ENCODE measurements around the gene ASMTL. TPM values are rescaled to one million over a fixed set of nuclear protein-coding genes. Genes with fewer than 3 reads are reported as not detected.

Gene ASMTL
- total RNA-seq, 1 donor from 2014 or later = 46.1 TPM

DNA sequence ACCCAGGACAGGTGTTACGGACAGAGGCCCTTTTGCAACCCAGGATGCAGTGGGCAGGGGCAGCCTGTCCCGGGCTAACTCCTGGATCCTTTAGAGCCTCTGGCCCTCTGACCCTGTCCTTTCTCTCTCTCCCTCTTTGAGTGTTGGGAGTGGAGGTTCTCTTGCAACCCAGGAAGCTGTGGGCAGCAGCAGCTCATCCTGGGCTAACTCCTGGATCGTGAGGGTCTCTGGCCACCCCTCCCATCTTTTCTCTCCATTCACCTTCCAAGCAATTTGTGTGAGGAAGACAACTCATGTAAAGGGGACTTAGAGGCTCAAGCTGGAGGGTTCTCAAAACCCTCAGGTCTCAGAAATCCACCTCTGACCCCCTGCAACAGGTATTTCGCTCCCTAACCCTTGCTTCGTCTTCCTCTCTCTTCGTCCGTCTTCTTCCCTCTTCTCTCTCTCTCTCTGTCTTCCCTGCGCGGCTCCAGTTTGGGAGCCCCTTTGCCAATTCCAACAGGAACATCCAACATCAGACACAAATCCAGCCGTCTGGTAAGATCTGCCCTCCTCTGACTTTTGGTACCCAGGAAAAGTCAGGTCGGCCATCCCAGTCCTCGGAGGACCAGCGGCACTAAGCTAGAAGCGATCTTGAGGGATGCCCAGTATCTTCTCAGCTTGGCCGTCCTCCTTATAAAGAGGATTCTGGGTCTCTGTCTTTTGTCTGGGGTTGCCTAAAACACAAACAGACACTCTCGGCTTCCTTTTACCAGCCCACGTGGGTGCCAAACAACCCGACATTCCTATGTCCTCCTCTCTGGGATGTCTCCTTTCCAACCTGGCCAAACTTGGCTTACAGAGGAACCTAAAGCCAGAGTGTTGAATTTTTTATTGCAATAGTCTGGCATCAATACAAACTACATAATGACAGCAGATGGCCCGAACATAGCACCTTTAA is 7.9 kb downstream of the ASMTL start:
- no peaks in the 10 kb centered on the region for H4K20me1 ChIP-seq (ENCODE audit: low read depth)
- DNase-seq (ENCODE audit: low spot score) = no peak
- H3K4me1 ChIP-seq = no peaks in the 10 kb centered on the region
- no peak overlapping the region for H2AFZ ChIP-seq (replicated peaks)
- no peak overlapping the region for H3K9ac ChIP-seq
- Mint-ChIP-seq H3K27ac (no peak overlapping the region), H3K36me3 (peaks cover 75% of the 10 kb centered on the region), H3K27me3 (ENCODE audit: insufficient read depth, low read depth) (peaks cover 11% of the 10 kb centered on the region), H3K9me3 (peaks cover 71% of the 10 kb centered on the region), H3K4me3 (peak overlapping the region; percentile 47), H3K4me1 (no peaks in the 10 kb centered on the region)
- H3F3A ChIP-seq (ENCODE audit: low read depth) = no peaks in the 10 kb centered on the region
- TF ChIP-seq, protein P1, sequence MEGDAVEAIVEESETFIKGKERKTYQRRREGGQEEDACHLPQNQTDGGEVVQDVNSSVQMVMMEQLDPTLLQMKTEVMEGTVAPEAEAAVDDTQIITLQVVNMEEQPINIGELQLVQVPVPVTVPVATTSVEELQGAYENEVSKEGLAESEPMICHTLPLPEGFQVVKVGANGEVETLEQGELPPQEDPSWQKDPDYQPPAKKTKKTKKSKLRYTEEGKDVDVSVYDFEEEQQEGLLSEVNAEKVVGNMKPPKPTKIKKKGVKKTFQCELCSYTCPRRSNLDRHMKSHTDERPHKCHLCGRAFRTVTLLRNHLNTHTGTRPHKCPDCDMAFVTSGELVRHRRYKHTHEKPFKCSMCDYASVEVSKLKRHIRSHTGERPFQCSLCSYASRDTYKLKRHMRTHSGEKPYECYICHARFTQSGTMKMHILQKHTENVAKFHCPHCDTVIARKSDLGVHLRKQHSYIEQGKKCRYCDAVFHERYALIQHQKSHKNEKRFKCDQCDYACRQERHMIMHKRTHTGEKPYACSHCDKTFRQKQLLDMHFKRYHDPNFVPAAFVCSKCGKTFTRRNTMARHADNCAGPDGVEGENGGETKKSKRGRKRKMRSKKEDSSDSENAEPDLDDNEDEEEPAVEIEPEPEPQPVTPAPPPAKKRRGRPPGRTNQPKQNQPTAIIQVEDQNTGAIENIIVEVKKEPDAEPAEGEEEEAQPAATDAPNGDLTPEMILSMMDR (IDR thresholded peaks at IDR 0.05) = no peak
- H3K79me2 ChIP-seq (ENCODE audit: low read depth) = peaks cover 82% of the 10 kb centered on the region
- H3K4me2 ChIP-seq = no peak overlapping the region
- H3K9me3 ChIP-seq (ENCODE audit: low read depth) = peaks cover 10% of the 10 kb centered on the region
- no peak overlapping the region for H3K4me3 ChIP-seq
- peaks cover 5% of the 10 kb centered on the region for H3K36me3 ChIP-seq
- H3K27ac ChIP-seq = no peak overlapping the region
- no peaks in the 10 kb centered on the region for H3K27me3 ChIP-seq

DNA sequence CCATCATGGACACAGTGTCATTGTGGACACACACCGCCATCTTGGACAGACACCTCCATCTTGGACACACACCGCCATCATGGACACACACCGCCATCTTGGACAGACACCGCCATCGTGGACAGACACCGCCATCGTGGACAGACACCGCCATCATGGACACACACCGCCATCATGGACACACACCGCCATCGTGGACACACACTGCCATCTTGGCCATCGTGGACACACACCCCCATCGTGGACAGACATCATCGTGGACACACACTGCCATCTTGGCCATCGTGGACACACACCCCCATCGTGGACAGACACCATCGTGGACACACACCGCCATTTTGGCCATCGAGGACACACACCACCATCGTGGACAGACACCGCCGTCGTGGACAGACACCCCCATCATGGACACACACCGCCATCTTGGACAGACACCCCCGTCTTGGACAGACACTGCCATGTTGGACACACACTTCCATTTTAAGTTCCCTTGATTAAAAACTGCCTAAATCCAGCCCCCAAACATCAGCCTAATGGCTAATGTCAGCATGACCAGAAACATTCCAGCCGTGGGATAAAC is 9.1 kb downstream of the ASMTL start:
- H4K20me1 ChIP-seq (ENCODE audit: low read depth) = no peaks in the 10 kb centered on the region
- no peak overlapping the region for H2AFZ ChIP-seq (replicated peaks)
- H3K9me3 ChIP-seq (ENCODE audit: low read depth) = peaks cover 7% of the 10 kb centered on the region
- Mint-ChIP-seq H3K4me1 (no peaks in the 10 kb centered on the region), H3K4me3 (no peak overlapping the region), H3K27ac (no peak overlapping the region), H3K36me3 (peaks cover 68% of the 10 kb centered on the region), H3K27me3 (ENCODE audit: insufficient read depth, low read depth) (peaks cover 11% of the 10 kb centered on the region), H3K9me3 (peaks cover 59% of the 10 kb centered on the region)
- H3K36me3 ChIP-seq = no peaks in the 10 kb centered on the region
- H3K27ac ChIP-seq = no peak overlapping the region
- no peaks in the 10 kb centered on the region for H3K4me1 ChIP-seq
- H3K79me2 ChIP-seq (ENCODE audit: low read depth) = peaks cover 70% of the 10 kb centered on the region
- H3K9ac ChIP-seq = no peak overlapping the region
- H3K27me3 ChIP-seq = no peaks in the 10 kb centered on the region
- no peak overlapping the region for H3K4me3 ChIP-seq
- TF ChIP-seq, protein P1 (IDR thresholded peaks at IDR 0.05) = no peak
- TF ChIP-seq EZH2 (IDR thresholded peaks at IDR 0.05) = no peak
- no peak for TF ChIP-seq EZH2phosphoT487 (IDR thresholded peaks at IDR 0.05)
- no peaks in the 10 kb centered on the region for H3F3A ChIP-seq (ENCODE audit: low read depth)
- no peak overlapping the region for H3K4me2 ChIP-seq
- no peak for DNase-seq (ENCODE audit: low spot score)

DNA sequence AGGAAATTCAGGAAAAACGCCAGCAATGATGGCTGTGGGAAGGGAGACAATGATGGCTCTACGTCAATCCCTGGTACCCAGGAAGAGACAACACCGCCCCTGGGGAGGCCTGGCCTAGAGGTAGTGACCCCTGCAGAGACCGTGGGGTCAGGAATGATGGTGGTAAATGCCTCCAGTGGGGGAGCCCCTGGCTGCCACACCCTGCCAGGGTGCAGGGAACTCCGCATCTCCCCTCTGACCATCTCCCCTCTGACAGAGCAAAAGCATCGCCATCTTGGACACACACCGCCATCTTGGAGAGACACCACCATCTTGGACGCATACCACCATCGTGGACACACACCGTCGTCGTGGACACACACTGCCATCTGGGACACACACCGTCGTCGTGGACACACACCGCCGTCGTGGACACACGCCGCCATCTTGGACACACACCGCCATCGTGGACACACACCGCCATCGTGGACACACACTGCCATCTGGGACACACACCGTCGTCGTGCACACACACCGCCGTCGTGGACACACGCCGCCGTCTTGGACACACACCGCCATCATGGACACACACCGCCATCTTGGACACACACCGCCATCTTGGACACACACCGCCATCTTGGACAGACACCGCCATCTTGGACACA is 9.9 kb downstream of the ASMTL start:
- H3K27ac ChIP-seq = no peak overlapping the region
- no peaks in the 10 kb centered on the region for H3F3A ChIP-seq (ENCODE audit: low read depth)
- no peaks in the 10 kb centered on the region for H3K27me3 ChIP-seq
- TF ChIP-seq EZH2phosphoT487 (IDR thresholded peaks at IDR 0.05) (no peak), EZH2 (IDR thresholded peaks at IDR 0.05) (no peak)
- TF ChIP-seq, protein P1 (IDR thresholded peaks at IDR 0.05) = no peak
- no peak overlapping the region for H3K9ac ChIP-seq
- H3K4me3 ChIP-seq = no peak overlapping the region
- H3K4me3 Mint-ChIP-seq = no peak overlapping the region
- no peaks in the 10 kb centered on the region for H3K4me1 Mint-ChIP-seq
- H3K27ac Mint-ChIP-seq = no peak overlapping the region
- H3K36me3 Mint-ChIP-seq = peaks cover 64% of the 10 kb centered on the region
- H3K4me1 ChIP-seq = no peaks in the 10 kb centered on the region
- H3K36me3 ChIP-seq = no peaks in the 10 kb centered on the region
- no peak overlapping the region for H3K4me2 ChIP-seq
- peaks cover 12% of the 10 kb centered on the region for H3K27me3 Mint-ChIP-seq (ENCODE audit: insufficient read depth, low read depth)
- H2AFZ ChIP-seq (replicated peaks) = no peak overlapping the region
- H4K20me1 ChIP-seq (ENCODE audit: low read depth) = no peaks in the 10 kb centered on the region
- peaks cover 2% of the 10 kb centered on the region for H3K9me3 ChIP-seq (ENCODE audit: low read depth)
- peaks cover 52% of the 10 kb centered on the region for H3K9me3 Mint-ChIP-seq
- peaks cover 62% of the 10 kb centered on the region for H3K79me2 ChIP-seq (ENCODE audit: low read depth)
- no peak for DNase-seq (ENCODE audit: low spot score)
